ENCODE data around the gene JKAMP.
A peak's percentile ranks its signal among the peaks of the same experiment; 100 is the strongest.
"Not testable (repeated sequence)": the region's sequence is repeated elsewhere in the genome, so short reads cannot be mapped to it uniquely, and the experiment has no call there.

Gene JKAMP

GRCh38 chr14:59483819-59484638 is at the start of gene JKAMP, which contains the start of gene L3HYPDH:
JKAMP (plus strand) TSS chr14:59484517; CDS start chr14:59484590, 73 bp downstream.
L3HYPDH (minus strand) TSS chr14:59484408; CDS start chr14:59484316, 92 bp downstream.
- peak; percentile 95 to 99 for DNase-seq (ENCODE audit: low read depth in 2 of 2)

- no peak for DNase-seq (ENCODE audit: low read depth in 2 of 2)
Measured at GRCh38 chr14:59435101-59435500, 49.2 kb upstream of the JKAMP start.

DNA sequence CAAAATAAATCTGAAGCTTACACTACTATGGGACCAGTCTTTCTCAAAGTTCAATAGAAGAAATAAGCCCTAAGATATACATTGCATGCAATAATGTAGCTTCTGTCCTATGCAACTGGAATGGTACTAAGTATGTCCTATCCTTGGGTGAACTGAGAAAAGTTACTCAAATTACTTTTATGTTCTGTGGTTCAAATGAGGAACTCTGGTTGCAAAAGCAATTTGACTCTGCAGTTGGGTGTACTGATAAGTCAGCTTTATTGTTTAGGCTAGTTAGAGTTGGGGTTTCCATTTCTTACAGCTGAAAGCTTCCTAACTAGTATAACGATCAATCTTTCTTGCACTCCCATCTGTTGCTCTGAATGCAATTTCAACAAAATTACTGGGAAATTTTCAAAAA is 48.3 kb upstream of the JKAMP start:
- DNase-seq (ENCODE audit: low read depth in 2 of 2): no peak

DNA sequence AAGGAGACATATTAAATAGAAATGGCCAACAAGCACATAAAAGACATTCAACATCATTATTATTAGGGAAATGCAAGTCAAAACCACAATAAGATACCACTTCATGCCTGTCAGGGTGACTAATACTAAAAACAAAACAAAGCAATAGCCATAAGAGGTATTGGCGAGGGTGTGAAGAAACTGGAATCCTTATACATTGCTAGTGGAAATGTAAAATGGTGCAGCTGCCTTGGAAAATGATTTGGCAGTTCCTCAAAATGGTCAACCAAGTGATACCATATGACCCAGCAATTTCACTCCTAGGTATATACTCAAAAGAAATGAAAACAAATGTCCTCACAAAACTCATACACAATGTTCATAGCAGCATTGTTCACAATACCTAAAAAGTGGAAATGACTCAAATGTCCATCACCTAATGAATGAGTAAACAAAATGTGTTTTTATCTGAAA is 46.1 kb upstream of the JKAMP start:
- DNase-seq (ENCODE audit: low read depth in 2 of 2): no peak

- no peak for DNase-seq (ENCODE audit: low read depth in 2 of 2)
Measured at GRCh38 chr14:59439256-59439965, 44.9 kb upstream of the JKAMP start.

GRCh38 chr14:59448673-59449072 is 35.6 kb upstream of the JKAMP start:
- not testable (repeated sequence) for DNase-seq (ENCODE audit: low read depth in 2 of 2)

- no peak for DNase-seq (ENCODE audit: low read depth in 2 of 2)
Measured at GRCh38 chr14:59450716-59451115, 33.6 kb upstream of the JKAMP start.

DNA sequence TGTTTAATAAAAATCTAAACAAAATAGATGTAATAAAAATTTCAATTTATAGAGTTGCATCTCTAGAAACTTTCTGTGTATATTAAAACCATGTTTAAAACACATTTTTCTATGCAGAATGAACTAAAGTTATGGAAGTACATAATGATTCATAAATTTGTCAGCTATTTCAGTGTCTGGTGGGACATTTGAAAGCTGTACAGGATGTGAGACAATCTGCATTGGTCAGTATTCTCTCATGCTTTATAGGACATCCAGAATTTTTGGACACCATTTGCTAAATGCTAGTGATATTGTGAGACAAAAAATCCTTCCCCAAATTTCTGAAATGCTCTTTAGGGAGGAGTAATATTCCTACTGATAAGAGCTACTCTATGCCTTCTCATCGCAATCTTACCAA is 32.5 kb upstream of the JKAMP start:
- DNase-seq (ENCODE audit: low read depth in 2 of 2): no peak

GRCh38 chr14:59454139-59454538 is 30.2 kb upstream of the JKAMP start:
- no peak for DNase-seq (ENCODE audit: low read depth in 2 of 2)

- no peak for DNase-seq (ENCODE audit: low read depth in 2 of 2)
Measured at GRCh38 chr14:59455411-59455810, 28.9 kb upstream of the JKAMP start.

- DNase-seq (ENCODE audit: low read depth in 2 of 2): no peak
Measured at GRCh38 chr14:59458486-59458885, 25.8 kb upstream of the JKAMP start.

DNA sequence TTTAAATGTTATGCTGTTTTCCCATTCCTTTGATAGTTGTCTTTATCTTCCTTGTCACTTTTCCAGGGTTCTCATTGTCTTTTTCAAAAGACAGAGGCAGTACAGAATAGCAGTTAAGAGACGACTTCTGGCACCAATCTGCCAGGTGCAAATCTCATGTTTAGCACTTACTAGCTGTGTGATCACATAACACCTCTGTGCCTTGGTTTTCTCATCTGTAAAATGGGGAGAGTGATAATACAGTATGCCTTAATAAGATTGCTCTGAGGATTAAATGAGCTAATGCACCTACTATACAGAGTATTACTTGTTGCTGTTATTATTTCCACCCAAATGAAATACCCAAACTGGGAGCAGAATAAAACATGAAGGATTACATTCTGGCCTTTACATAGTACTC is 23.9 kb upstream of the JKAMP start:
- DNase-seq (ENCODE audit: low read depth in 2 of 2): no peak

DNA sequence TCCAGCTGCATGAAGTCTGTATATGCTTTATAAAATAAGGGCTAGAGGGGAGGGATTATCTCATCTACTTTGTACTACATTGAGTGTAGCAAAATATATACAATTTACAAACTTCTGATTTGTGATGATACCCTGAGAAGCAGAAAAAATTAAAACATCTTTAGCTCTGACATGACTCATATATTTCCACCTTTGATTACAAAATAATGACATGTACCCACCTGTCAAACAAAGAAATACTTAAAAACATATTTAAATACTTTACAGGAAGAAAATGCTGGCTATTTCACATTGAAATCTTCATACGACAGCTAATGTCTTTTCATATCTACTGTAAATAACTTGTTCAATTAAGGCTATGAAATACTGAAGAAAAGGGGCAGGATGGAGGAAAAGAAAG is 22.4 kb upstream of the JKAMP start:
- no peak for DNase-seq (ENCODE audit: low read depth in 2 of 2)

- peak; percentile 10 to 26 for DNase-seq (ENCODE audit: low read depth in 2 of 2)
Measured at GRCh38 chr14:59463787-59464485, 20.4 kb upstream of the JKAMP start.

- peak; percentile 9 to 31 for DNase-seq (ENCODE audit: low read depth in 2 of 2)
Measured at GRCh38 chr14:59464486-59465315, 19.6 kb upstream of the JKAMP start.

DNA sequence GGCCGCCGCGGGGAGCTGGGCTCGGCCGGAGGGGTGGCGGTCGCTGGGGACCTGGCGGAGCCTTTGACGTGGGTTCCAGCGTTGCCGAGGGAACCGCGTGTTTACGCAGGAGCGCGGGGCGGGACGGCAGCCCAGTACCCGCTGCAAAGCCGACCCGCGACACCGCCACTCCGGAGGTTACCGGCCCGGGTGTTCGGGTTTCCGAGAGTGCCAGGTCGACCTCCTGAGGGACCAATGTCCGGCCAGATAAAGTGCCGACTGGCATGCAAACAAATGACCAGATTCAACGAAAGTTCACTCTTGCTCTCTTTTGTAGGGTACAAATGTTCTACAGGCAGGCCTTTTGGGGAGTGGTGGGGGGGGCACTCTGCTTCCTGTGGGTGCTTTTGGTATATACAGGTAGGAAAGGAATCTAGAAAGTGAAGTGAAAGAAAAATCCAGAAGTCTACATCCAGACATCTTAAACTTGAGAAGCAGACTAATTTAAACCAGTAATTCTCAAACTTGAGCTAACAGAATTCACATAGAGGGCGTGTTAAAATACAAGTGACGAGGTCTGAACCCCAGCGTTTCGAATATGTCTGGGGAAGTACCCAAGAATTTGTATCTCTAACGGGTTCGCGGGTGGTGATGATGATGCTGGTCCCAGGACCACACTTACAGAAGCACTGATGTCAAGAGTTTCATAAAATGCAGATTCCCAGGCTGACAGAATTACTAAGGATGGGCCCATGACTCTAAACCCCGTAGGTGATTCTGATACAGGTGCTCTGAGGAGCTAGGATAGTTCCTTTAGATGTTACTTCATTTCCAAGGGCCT is 18.8 kb upstream of the JKAMP start, which contains the start of gene GPR135:
Gene GPR135 (minus strand): TSS at position 65 of the 820 bp plus-strand sequence. CDS start 154 bp downstream, outside the sequence.
- DNase-seq (ENCODE audit: low read depth in 2 of 2): no peak

GRCh38 chr14:59474172-59474571 is 10.1 kb upstream of the JKAMP start:
- no peak for DNase-seq (ENCODE audit: low read depth in 2 of 2)

- DNase-seq (ENCODE audit: low read depth in 2 of 2): no peak
Measured at GRCh38 chr14:59475709-59476108, 8.6 kb upstream of the JKAMP start.

DNA sequence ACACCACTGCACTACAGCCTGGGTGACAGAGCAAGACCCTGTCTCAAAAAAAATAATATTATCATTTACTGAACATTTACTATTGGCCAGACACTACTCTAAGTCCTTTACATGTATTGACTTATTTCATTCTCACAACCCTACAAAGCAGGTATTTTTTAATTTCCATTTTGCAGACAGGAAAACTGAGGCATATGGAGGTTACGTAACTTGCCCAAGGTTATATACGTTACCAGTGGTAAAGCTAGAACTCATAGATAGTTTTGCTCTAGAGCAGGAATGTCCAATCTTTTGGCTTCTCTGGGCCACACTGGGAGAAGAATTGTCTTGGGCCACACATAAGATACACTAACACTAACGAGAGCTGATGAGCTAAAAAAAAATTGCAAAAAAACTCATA is 5.8 kb upstream of the JKAMP start:
- DNase-seq (ENCODE audit: low read depth in 2 of 2): no peak

DNA sequence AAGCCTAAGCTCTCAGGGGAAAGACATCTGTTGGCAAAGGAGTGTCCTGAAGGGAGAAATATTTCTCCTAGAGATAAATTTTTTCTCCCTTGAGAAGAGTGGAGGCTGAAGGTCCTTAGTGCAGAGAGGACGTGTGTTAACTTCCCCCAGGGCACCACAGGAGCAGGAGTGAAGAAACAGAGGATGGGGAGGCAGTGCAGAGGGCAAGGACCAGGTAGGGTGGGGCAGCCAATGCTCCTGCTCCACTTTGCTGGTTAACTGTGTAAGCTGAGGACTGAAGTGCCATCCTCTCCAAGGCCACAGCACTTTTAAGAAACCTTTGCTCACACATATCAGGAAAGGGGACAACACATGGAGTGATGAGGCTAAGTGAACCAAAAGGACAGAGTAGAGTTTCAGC is 4.2 kb upstream of the JKAMP start:
- no peak for DNase-seq (ENCODE audit: low read depth in 2 of 2)
